Sigmoid colon (tissue), 7 donors: ENCODE measurements around the gene BNC1. TPM values are rescaled to one million over a fixed set of nuclear protein-coding genes. Genes with fewer than 3 reads are reported as not detected.
"Not testable (repeated sequence)": the region's sequence is repeated elsewhere in the genome, so short reads cannot be mapped to it uniquely, and the experiment has no call there.

Source experiments
- DNase-seq: peaks from one replicate; pipeline ENCODE4 v3.0.0-alpha.2; 2019
- H3K27ac ChIP-seq, 4 donors: fragments of 200-600 bp; sonication (generic); one replicate each; pipeline ENCODE4 v1.5.1; 2016 to 2019; ENCODE audit warnings: mild to moderate bottlenecking in 1 of 4
- H3K27me3 ChIP-seq, 3 donors: fragments of 200-600 bp; sonication (generic); one replicate each; pipeline ENCODE4 v1.5.1; 2019; ENCODE audit warnings: mild to moderate bottlenecking in 1 of 3
- H3K36me3 ChIP-seq, 4 donors: fragments of 200-600 bp; sonication (generic); one replicate each; pipeline ENCODE4 v1.5.1; 2016 to 2019
- H3K4me1 ChIP-seq, 4 donors: fragments of 200-600 bp; sonication (generic); one replicate each; pipeline ENCODE4 v1.5.1; 2017 to 2019
- H3K4me3 ChIP-seq, 4 donors: fragments of 200-600 bp; sonication (generic); one replicate each; pipeline ENCODE4 v1.5.1; 2017 to 2019; ENCODE audit warnings: mild to moderate bottlenecking in 2 of 4, moderate library complexity in 1 of 4
- H3K9me3 ChIP-seq, 4 donors: fragments of 200-600 bp in 3 of 4; sonication (generic) in 3 of 4; one replicate each; pipeline versions ENCODE4 v1.5.1 to v1.6.1; 2013 to 2019
- EP300 ChIP-seq, 4 donors: sonication (generic); formaldehyde crosslinking; IDR thresholded peaks; one replicate each; pipeline ENCODE4 v1.6.1; 2017; ENCODE audit warnings: antibody characterized with exemption in 4 of 4
- POLR2A ChIP-seq, 2 donors: fragments of 450-650 bp; IDR thresholded peaks; one replicate each; pipeline ENCODE4 v1.6.1; 2016; ENCODE audit warnings: antibody characterized with exemption in 2 of 2, mild to moderate bottlenecking in 2 of 2, moderate library complexity in 2 of 2
- POLR2AphosphoS5 ChIP-seq, 4 donors: sonication (generic); formaldehyde crosslinking; IDR thresholded peaks; one replicate each; pipeline ENCODE4 v1.6.1; 2017; ENCODE audit warnings: antibody characterized with exemption in 4 of 4
- WGBS, 2 donors: extraction: QIAGEN DNeasy Blood & Tissue Kit; methylation state at CpG; one replicate each; pipeline ENCODE4 v1.1.7; 2013; 5-methylcytosine and 5-hydroxymethylcytosine counted together
- intact Hi-C: fragments of 100-400 bp; cut with DNase I; formaldehyde crosslinking; loops from one replicate; pipeline ENCODE4 v1.15.1; 2023
- polyA plus RNA-seq, 3 donors: library from polyadenylated mRNA; stranded (reverse); fragments of 200-250 nt; gene quantifications; one replicate each; pipeline ENCODE4 v1.2.3, GENCODE V29; 2013
- total RNA-seq, 4 donors: library from RNA; depleted of rRNA; stranded (reverse); fragments of >200 nt; gene quantifications; one replicate each; pipeline ENCODE4 v1.1.0, GENCODE V29; 2016
- TF ChIP-seq, protein P1 (sequence below), 4 experiments: fragments of 450-650 bp in 3 of 4; fragments of 200-600 bp in 1 of 4; IDR thresholded peaks; one replicate each; pipeline ENCODE4 v1.5.1; 2016 to 2019; ENCODE audit warnings: antibody characterized with exemption in 4 of 4, mild to moderate bottlenecking in 3 of 4, moderate library complexity in 2 of 4
- donor health status: healthy with polysubstance abuse.
- donor health status: Bipolar disorder and iron deficiency.
- donor health status: healthy.

BNC1 gene
- total and polyA plus RNA-seq, 7 donors, result under 0.01 to 0.36 (median 0.14) TPM; not detected in 2

DNA sequence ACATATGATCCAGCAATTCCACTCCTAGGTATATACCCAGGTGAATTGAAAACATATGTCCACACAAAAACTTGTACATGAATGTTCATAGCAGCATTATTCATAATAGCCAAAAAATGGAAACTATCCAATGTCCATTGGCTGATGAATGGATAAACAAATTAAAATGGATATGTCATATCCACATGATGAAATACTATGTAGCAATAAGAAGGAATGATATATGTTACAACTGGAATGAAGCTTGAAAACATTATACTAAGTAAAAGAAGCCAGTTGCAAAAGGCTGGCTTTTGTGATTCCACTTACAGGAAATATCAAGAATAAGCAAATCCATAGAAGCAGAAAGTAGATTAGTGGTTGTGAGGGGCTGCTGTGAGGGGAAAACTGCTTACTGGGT is 33.7 kb downstream of the BNC1 start:
- Histone ChIP-seq H3K27ac (no peak overlapping the region), H3K4me1 (peaks cover 0 to 3% (median under 1%) of the 10 kb centered on the region in 4 donors), H3K36me3 (no peaks in the 10 kb centered on the region), H3K9me3 (no peaks in the 10 kb centered on the region), H3K4me3 (no peak overlapping the region), H3K27me3 (peaks cover 0 to 18% (median 7%) of the 10 kb centered on the region in 3 donors)
- TF ChIP-seq POLR2AphosphoS5 (IDR thresholded peaks at IDR 0.05) (no peak), EP300 (IDR thresholded peaks at IDR 0.05) (no peak), POLR2A (IDR thresholded peaks at IDR 0.05) (no peak)
- TF ChIP-seq, protein P1, sequence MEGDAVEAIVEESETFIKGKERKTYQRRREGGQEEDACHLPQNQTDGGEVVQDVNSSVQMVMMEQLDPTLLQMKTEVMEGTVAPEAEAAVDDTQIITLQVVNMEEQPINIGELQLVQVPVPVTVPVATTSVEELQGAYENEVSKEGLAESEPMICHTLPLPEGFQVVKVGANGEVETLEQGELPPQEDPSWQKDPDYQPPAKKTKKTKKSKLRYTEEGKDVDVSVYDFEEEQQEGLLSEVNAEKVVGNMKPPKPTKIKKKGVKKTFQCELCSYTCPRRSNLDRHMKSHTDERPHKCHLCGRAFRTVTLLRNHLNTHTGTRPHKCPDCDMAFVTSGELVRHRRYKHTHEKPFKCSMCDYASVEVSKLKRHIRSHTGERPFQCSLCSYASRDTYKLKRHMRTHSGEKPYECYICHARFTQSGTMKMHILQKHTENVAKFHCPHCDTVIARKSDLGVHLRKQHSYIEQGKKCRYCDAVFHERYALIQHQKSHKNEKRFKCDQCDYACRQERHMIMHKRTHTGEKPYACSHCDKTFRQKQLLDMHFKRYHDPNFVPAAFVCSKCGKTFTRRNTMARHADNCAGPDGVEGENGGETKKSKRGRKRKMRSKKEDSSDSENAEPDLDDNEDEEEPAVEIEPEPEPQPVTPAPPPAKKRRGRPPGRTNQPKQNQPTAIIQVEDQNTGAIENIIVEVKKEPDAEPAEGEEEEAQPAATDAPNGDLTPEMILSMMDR (IDR thresholded peaks at IDR 0.05), result no peak
- DNase-seq, result no peak
- intact Hi-C loops, result no loop called here

DNA sequence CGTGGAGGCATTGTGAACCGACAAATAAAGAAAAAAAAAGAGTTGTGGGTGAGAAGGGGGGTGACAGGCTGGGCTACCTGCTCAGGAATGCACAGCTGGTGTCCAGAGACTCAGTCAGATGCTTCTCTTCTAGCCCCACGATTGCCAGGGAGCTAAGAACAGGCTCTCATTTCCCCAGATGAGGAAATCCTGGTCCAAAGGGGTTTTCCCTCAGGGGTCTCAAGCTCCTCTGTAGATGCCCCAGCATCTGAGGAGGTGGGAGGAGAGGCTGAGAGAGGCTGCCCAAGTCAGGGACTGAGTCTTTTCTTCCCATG is 35.5 kb downstream of the BNC1 start:
- WGBS, 2 donors, result 20 to 36% methylated on average over 3 of the region's 3 CpGs
- TF ChIP-seq EP300 (IDR thresholded peaks at IDR 0.05), result no peak
- H3K4me3 ChIP-seq, result no peak overlapping the region
- H3K27me3 ChIP-seq, result peaks cover 0 to 18% (median 7%) of the 10 kb centered on the region in 3 donors
- no peak for DNase-seq
- no peaks in the 10 kb centered on the region for H3K36me3 ChIP-seq
- H3K4me1 ChIP-seq, result peaks cover 0 to 3% (median under 1%) of the 10 kb centered on the region in 4 donors
- H3K27ac ChIP-seq, result no peak overlapping the region
- intact Hi-C loops, result no loop called here
- no peaks in the 10 kb centered on the region for H3K9me3 ChIP-seq

DNA sequence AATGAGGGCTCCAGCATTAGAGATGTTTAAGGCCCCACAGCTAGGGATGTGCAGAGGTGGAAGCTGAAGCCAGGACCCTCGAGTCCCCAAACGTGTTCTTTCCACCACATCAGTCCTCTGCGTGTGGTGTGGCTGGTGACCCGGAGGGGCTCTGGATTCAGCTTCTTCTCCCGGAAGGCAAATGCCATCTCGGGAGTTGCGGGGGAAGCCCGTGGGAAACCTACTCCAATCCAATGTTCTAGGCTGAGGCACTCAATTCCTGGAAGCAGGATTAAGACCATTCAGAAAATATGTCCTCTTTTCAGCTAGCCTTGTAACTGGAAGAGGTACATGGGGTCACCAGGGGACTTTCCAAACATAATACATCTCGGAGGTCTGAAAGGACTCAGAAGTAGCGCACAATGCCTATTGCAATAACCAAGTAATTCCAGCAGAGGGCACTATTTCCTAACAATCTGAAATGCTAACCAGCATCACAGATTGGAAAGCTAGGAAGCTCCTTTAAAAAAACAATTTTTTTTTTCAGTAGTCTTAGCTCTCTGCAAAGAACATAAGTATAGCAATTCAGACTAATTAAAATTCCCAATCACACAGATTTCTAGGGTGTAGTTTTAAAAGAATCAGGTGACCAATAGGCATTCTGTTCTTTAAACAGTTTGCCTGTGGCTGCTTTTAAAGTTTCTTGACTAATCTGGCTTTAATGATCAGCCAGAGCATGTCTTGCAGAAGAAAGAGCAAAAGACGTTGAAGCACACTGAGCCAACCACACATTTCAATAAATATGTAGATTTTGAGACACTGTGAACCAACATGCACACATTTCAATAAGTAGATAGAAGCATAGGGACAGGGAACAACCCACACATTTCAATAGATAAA is 36.1 kb downstream of the BNC1 start:
- H3K27ac ChIP-seq, result no peak overlapping the region
- no peak for DNase-seq
- intact Hi-C loops, result loop anchor here (1.0 kb wide), 2 partner anchors 188 to 311 kb away; no protein-coding TSS in a partner anchor
- WGBS, 2 donors, result 36 to 38% methylated on average over 11 of the region's 11 CpGs
- peaks cover 0 to 3% (median under 1%) of the 10 kb centered on the region in 4 donors for H3K4me1 ChIP-seq
- peaks cover 0 to 22% (median 7%) of the 10 kb centered on the region in 3 donors for H3K27me3 ChIP-seq
- no peaks in the 10 kb centered on the region for H3K36me3 ChIP-seq
- no peaks in the 10 kb centered on the region for H3K9me3 ChIP-seq
- H3K4me3 ChIP-seq, result no peak overlapping the region
- TF ChIP-seq, protein P1 (IDR thresholded peaks at IDR 0.05), result peak; percentile 57 to 93 (median 80)
- no peak for TF ChIP-seq EP300 (IDR thresholded peaks at IDR 0.05)

DNA sequence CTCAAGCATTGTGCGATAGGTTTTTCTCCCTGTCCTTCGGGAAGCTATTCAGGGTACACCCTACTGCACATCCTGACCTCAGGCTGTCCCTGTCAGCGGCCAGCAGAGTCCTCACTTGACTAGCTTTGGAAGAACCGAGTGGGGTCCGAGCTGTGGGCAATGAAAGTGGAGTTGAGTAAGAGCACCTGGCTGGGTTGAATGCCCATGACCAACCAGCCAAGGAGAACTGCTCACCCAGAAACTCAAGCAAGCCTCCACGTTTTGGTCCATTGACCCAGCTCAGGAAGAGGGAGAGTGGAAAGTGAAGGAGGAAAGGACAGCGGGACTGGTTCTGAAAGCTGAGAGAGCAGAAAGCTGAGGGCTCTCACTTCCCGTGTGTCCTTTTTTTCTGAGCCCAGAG is 40.8 kb downstream of the BNC1 start:
- Histone ChIP-seq H3K4me1 (peaks cover 0 to 3% (median under 1%) of the 10 kb centered on the region in 4 donors), H3K9me3 (peaks cover 0 to 7% (median 0%) of the 10 kb centered on the region in 4 donors), H3K27me3 (peaks cover 0 to 22% (median 7%) of the 10 kb centered on the region in 3 donors), H3K4me3 (no peak overlapping the region), H3K36me3 (no peaks in the 10 kb centered on the region), H3K27ac (no peak overlapping the region)
- WGBS, 2 donors, result 72 to 76% methylated on average over 8 of the region's 8 CpGs
- DNase-seq, result no peak
- intact Hi-C loops, result no loop called here
- TF ChIP-seq EP300 (IDR thresholded peaks at IDR 0.05), result no peak

DNA sequence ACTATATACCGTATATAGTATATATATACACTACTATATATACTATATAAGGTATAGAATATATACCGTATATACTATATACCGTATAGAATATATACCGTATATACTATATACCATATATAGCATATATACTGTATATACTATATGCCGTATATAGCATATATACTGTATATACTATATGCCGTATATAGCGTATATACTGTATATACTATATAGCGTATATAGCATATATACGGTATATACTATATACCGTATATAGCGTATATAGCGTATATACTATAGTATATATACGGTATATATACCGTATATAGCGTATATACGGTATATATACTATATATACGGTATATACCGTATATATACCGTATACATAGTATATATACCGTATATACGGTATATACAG is 54.2 kb downstream of the BNC1 start:
- Histone ChIP-seq H3K9me3 (no peaks in the 10 kb centered on the region), H3K36me3 (no peaks in the 10 kb centered on the region), H3K27me3 (no peaks in the 10 kb centered on the region), H3K27ac (no peak overlapping the region), H3K4me1 (no peaks in the 10 kb centered on the region), H3K4me3 (no peak overlapping the region)
- intact Hi-C loops, result no loop called here
- WGBS, 2 donors, result 93 to 96% methylated on average over 21 of the region's 21 CpGs
- no peak for DNase-seq
- TF ChIP-seq, protein P1 (IDR thresholded peaks at IDR 0.05), result no peak
- TF ChIP-seq EP300 (IDR thresholded peaks at IDR 0.05) (no peak), POLR2AphosphoS5 (IDR thresholded peaks at IDR 0.05) (no peak)

DNA sequence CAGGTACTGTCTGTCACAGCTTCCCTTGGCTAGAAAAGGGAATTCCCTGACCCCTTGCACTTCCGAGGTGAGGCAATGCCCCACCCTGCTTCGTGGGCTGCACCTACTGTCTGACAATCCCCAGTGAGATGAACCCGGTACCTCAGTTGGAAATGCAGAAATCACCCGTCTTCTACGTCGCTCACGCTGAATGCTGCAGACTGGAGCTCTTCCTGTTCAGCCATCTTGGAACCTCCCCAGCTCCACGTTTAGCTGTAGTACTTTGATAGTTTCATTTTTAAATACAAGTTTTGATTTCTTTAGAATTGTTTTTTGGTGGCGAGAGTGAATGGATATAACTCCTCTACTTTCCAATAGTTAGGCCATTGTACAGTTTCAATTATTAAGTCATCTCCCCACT is 59.0 kb downstream of the BNC1 start:
- intact Hi-C loops, result no loop called here

DNA sequence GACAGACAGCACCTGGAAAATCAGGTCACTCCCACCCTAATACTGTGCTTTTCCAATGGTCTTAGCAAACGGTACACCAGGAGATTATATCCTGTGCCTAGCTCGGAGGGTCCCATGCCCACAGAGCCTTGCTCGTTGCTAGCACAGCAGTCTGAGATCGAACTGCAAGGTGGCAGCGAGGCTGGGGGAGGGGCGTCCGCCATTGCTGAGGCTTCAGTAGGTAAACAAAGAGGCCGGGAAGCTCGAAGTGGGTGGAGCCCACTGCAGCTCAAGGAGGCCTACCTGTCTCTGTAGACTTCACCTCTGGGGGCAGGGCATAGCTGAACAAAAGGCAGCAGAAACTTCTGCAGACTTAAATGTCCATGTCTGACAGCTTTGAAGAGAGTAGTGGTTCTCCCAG is 62.7 kb downstream of the BNC1 start:
- H3K9me3 ChIP-seq, DNase-seq, H3K4me1 ChIP-seq, H3K36me3 ChIP-seq, intact Hi-C loops, H3K4me3 ChIP-seq, H3K27ac ChIP-seq, H3K27me3 ChIP-seq: not testable (repeated sequence)
- WGBS, 2 donors, result 89 to 92% methylated on average over 9 of the region's 9 CpGs

More for the DNA sequence above, 59.0 kb downstream of the BNC1 start:
- Histone ChIP-seq H3K4me1 (no peaks in the 10 kb centered on the region), H3K36me3 (no peaks in the 10 kb centered on the region), H3K4me3 (no peak overlapping the region), H3K9me3 (no peaks in the 10 kb centered on the region), H3K27ac (no peak overlapping the region), H3K27me3 (no peaks in the 10 kb centered on the region)
- no peak for DNase-seq
- 70 to 82% methylated on average over 9 of the region's 9 CpGs for WGBS, 2 donors
- TF ChIP-seq POLR2AphosphoS5 (IDR thresholded peaks at IDR 0.05), result no peak
- TF ChIP-seq POLR2A (IDR thresholded peaks at IDR 0.05), result no peak
- TF ChIP-seq EP300 (IDR thresholded peaks at IDR 0.05), result no peak
- TF ChIP-seq, protein P1 (IDR thresholded peaks at IDR 0.05), result no peak
